Measurements from ENCODE around the gene PSMB4.
A peak's percentile ranks its signal among the peaks of the same experiment; 100 is the strongest.
"Not testable (repeated sequence)": the region's sequence is repeated elsewhere in the genome, so short reads cannot be mapped to it uniquely, and the experiment has no call there.

The PSMB4 gene

GRCh38 chr1:151437396-151437795 is 38.0 kb downstream of the PSMB4 start:
- H3K27ac ChIP-seq (ENCODE audit: insufficient read depth, low read depth, low read length, poor library complexity, severe bottlenecking); H3K4me1 ChIP-seq (ENCODE audit: control insufficient read depth, insufficient read depth, low read length); H3K4me3 ChIP-seq (ENCODE audit: insufficient read depth, low read depth, low read length); H3K27me3 ChIP-seq (ENCODE audit: control insufficient read depth, insufficient read depth, low read length, poor library complexity, severe bottlenecking); H3K9me3 ChIP-seq (ENCODE audit: control insufficient read depth, low read length): not testable (repeated sequence)
- 93 to 94% methylated on average over 8 of the region's 8 CpGs for WGBS, 2 experiments
- H3K36me3 ChIP-seq (ENCODE audit: control insufficient read depth, insufficient read depth, low read length) = peaks cover 14% of the 10 kb centered on the region

GRCh38 chr1:151443846-151444782 is 44.7 kb downstream of the PSMB4 start:
- WGBS, 2 experiments = 63 to 64% methylated on average over 3 to 4 of the region's 4 CpGs
- no peaks in the 10 kb centered on the region for H3K27me3 ChIP-seq (ENCODE audit: control insufficient read depth, insufficient read depth, low read length, poor library complexity, severe bottlenecking)
- H3K4me3 ChIP-seq (ENCODE audit: insufficient read depth, low read depth, low read length) = no peak overlapping the region
- H3K4me1 ChIP-seq (ENCODE audit: control insufficient read depth, insufficient read depth, low read length) = no peaks in the 10 kb centered on the region
- H3K9me3 ChIP-seq (ENCODE audit: control insufficient read depth, low read length) = no peaks in the 10 kb centered on the region
- peaks cover 14% of the 10 kb centered on the region for H3K36me3 ChIP-seq (ENCODE audit: control insufficient read depth, insufficient read depth, low read length)
- H3K27ac ChIP-seq (ENCODE audit: insufficient read depth, low read depth, low read length, poor library complexity, severe bottlenecking) = peak overlapping the region; percentile 23

- Histone ChIP-seq H3K36me3 (ENCODE audit: control insufficient read depth, insufficient read depth, low read length) (peaks cover 10% of the 10 kb centered on the region), H3K4me3 (ENCODE audit: insufficient read depth, low read depth, low read length) (no peak overlapping the region), H3K9me3 (ENCODE audit: control insufficient read depth, low read length) (no peaks in the 10 kb centered on the region), H3K4me1 (ENCODE audit: control insufficient read depth, insufficient read depth, low read length) (no peaks in the 10 kb centered on the region), H3K27ac (ENCODE audit: insufficient read depth, low read depth, low read length, poor library complexity, severe bottlenecking) (no peak overlapping the region), H3K27me3 (ENCODE audit: control insufficient read depth, insufficient read depth, low read length, poor library complexity, severe bottlenecking) (no peaks in the 10 kb centered on the region)
- WGBS, 2 experiments = 91 to 93% methylated on average over 4 of the region's 4 CpGs
Observed at GRCh38 chr1:151444783-151445177, 45.4 kb downstream of the PSMB4 start.

- no peaks in the 10 kb centered on the region for H3K27me3 ChIP-seq (ENCODE audit: control insufficient read depth, insufficient read depth, low read length, poor library complexity, severe bottlenecking)
- H3K4me3 ChIP-seq (ENCODE audit: insufficient read depth, low read depth, low read length) = no peak overlapping the region
- H3K36me3 ChIP-seq (ENCODE audit: control insufficient read depth, insufficient read depth, low read length) = no peaks in the 10 kb centered on the region
- no peaks in the 10 kb centered on the region for H3K4me1 ChIP-seq (ENCODE audit: control insufficient read depth, insufficient read depth, low read length)
- no peaks in the 10 kb centered on the region for H3K9me3 ChIP-seq (ENCODE audit: control insufficient read depth, low read length)
- WGBS, 2 experiments = 93 to 98% methylated on average over 2 of the region's 2 CpGs
- no peak overlapping the region for H3K27ac ChIP-seq (ENCODE audit: insufficient read depth, low read depth, low read length, poor library complexity, severe bottlenecking)
Observed at GRCh38 chr1:151447696-151448095, 48.3 kb downstream of the PSMB4 start.

Data from ectodermal cell (in vitro differentiated cells).